RWPE1 (cell line): ENCODE measurements around the gene LCNL1.
"Not testable (repeated sequence)": the region's sequence is repeated elsewhere in the genome, so short reads cannot be mapped to it uniquely, and the experiment has no call there.

ENCODE experiments used
- CTCF ChIA-PET: fragments of 350-600 bp; sonication (Branson Sonifier 250); formaldehyde crosslinking; extraction: SDS; loops from one replicate; lab custom pipeline; 2021; lab: Yijun Ruan, JAX
- POLR2A ChIA-PET: fragments of 400-600 bp; formaldehyde crosslinking; extraction: SDS; loops from one replicate; lab custom pipeline; 2020; ENCODE audit warnings: antibody characterized with exemption; ENCODE audit not compliant: low non-redundant PET; lab: Yijun Ruan, JAX
- DNase-seq: peaks from one replicate; pipeline ENCODE4 v3.0.0; 2012; ENCODE audit warnings: low spot score
- H3K27ac ChIP-seq: fragments of 450-650 bp; 2 replicates; pipeline ENCODE4 v1.5.1; 2017
- CTCF ChIP-seq: fragments of 450-650 bp; conservative IDR thresholded peaks from 2 replicates; pipeline ENCODE4 v1.5.1; 2017; ENCODE audit warnings: low read depth, mild to moderate bottlenecking

LCNL1 gene

DNA sequence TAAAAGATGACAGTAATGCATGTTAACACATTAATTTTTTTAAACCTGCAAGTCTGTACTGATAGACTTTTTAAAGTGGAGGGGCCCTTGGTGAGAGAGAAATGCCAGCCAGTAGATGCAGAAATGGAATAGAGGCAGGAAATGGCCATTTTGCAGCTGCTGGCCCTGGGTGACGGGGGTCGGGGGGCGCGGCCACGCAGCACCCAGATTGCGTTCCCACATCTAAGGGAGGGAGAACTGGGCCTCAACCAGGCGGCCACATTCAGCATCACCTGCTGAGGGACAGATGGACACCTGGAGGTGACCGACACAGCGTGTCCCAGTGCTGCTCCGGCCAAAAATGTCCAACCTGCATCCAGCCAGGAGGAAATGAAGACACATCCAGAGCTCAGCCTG is 19.9 kb downstream of the LCNL1 start:
- H3K27ac ChIP-seq: peak overlapping the region; percentile 10
- ChIA-PET POLR2A (no interaction called here), CTCF (interaction anchor here (1.7 to 3.0 kb wide), 2 partner anchors 27 to 33 kb away, joined by 7 to 16 read pairs; no protein-coding TSS in a partner anchor)
- TF ChIP-seq CTCF: no peak
- no peak for DNase-seq

DNA sequence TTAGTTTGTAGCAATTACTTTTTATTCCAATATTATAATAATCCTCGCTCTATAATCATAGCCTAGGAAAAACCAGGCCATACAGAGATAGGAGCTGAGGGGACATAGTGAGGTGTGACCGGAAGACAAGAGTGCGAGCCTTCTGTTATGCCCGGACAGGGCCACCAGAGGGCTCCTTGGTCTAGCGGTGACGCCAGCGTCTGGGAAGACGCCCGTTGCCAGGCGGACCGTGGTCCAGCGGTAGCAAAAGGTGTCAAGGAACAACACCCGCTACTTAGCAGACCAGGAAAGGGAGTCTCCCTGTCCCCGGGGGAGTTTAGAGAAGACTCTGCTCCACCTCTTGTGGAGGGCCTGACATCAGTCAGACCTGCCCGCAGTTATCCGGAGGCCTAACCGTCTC is 21.5 kb downstream of the LCNL1 start:
- DNase-seq, H3K27ac ChIP-seq, POLR2A ChIA-PET: not testable (repeated sequence)
- CTCF ChIA-PET: interaction anchor here (0.7 to 1.1 kb wide), 3 partner anchors 10 to 14 kb away, joined by 3 to 5 read pairs (median 4); no protein-coding TSS in a partner anchor
- peak; percentile 75 for TF ChIP-seq CTCF

DNA sequence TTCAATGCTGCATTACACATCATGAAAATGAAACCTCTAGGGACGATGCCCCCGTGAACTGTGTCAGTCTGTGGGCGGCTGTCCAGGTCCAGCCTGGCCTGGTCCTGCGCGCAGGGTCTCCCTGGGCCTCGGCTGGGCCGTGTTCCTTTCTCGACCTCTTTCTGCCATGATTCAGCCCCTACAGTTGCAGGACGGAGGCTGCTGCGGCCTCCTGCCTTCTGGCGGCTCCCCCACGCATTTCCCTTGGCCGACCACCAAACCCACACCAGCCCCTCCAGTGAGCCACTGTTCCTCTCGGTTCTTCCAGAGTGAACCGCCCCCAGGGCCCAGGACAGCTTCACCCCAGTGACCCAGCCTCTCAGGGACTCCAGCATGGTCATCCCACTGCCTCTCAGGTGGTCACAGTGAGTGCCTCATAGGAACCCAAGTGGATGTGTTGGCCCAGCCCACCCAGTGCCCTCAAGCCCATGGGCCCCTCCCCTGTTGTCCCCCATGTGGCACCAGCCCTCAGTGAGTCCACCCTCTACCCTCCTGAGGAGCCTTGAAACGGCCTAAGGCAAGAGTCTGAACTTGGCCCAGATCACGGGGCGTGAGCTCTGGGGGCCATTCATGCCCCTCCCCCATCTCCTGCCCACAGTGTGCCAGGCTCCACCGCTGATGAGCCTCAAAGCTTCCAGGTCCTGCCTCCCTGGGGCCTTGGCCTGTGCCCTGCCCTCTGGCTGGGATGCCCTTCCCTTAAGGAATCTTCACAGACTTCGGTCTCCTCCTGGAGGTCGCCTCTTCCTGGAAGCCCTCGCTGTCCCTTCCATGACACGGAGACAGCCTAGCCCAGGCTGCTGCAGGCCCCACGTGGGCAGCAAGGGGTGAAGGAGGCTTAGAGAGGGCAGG is 23.6 kb downstream of the LCNL1 start:
- POLR2A ChIA-PET: no interaction called here
- DNase-seq: no peak
- no peak for TF ChIP-seq CTCF
- CTCF ChIA-PET: interaction anchor here (0.6 to 1.8 kb wide), 2 partner anchors 40 to 59 kb away, joined by 6 to 7 read pairs; partner anchors contain the start of gene NPDC1
- no peak overlapping the region for H3K27ac ChIP-seq

DNA sequence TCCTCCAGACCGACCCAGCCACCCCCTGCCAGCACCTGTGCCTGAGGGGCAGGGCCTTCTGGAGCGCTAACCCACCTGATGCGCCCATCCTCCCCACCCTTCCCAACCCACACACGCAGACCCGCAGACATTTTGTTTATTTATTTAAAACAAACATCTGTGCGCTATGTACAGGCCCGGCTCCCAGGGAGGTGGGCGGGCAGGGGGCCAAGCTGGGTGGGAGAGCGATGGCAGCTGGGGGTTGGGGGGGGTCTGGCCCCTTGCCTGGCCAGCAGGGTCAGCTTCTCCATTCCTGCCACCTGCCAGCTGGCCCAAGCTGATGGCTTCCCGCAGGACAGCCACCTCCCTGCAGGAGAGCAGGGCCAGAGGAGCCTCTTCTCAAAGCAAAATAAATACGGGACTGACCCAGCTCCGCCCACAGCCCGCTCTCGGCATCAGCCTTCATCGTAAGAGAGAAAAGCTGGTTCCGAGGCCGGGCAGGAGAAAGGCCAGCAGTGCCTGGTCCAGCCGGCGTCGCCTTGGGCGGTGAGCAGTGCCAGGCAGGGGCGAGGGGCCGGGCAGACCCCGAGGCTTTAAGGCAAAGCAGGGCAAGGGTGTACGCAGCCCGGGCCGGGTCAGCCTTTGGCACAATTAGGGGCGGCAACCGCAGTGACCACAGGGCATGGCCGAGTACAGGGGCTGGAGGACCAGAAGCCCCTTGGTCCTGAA is 24.5 kb downstream of the LCNL1 start:
- no peak for TF ChIP-seq CTCF
- ChIA-PET CTCF (interaction anchor here (0.5 to 1.9 kb wide), 4 partner anchors 18 to 57 kb away, joined by 3 to 6 read pairs (median 6); partner anchors contain the start of gene NPDC1), POLR2A (no interaction called here)
- peak overlapping the region; percentile 2; the same call in 1 of the 2 replicates for H3K27ac ChIP-seq
- no peak for DNase-seq

- POLR2A ChIA-PET: no interaction called here
- peak overlapping the region; percentile 2; the same call in 1 of the 2 replicates for H3K27ac ChIP-seq
- CTCF ChIA-PET: interaction anchor here (0.5 to 1.9 kb wide), 4 partner anchors 18 to 56 kb away, joined by 3 to 6 read pairs (median 6); partner anchors contain the start of gene NPDC1
- no peak for DNase-seq
- no peak for TF ChIP-seq CTCF
Observed at GRCh38 chr9:137007816-137008270, 25.1 kb downstream of the LCNL1 start.

GRCh38 chr9:137008312-137008711 is 25.5 kb downstream of the LCNL1 start:
- TF ChIP-seq CTCF: no peak
- CTCF ChIA-PET: interaction anchor here (1.0 to 1.9 kb wide), 2 partner anchors 21 to 56 kb away, joined by 5 to 6 read pairs; no protein-coding TSS in a partner anchor
- no peak overlapping the region for H3K27ac ChIP-seq
- DNase-seq: no peak
- POLR2A ChIA-PET: no interaction called here
